Glomerular endothelial cell (primary cell): ENCODE data around the gene ZNF653. TPM values are rescaled to one million over a fixed set of nuclear protein-coding genes. Genes with fewer than 3 reads are reported as not detected.
A peak's percentile ranks its signal among the peaks of the same experiment; 100 is the strongest.
"Not testable (repeated sequence)": the region's sequence is repeated elsewhere in the genome, so short reads cannot be mapped to it uniquely, and the experiment has no call there.

Source experiments
- DNase-seq: peaks from one replicate; pipeline ENCODE4 v3.0.0-alpha.2; 2011; ENCODE audit warnings: low read depth, low spot score; ENCODE audit errors: extremely low read depth
- total RNA-seq: library from RNA; depleted of rRNA; stranded (reverse); fragments of >200 nt; gene quantifications from 2 replicates; pipeline ENCODE4 v1.2.3, GENCODE V29; 2015

Gene ZNF653
- total RNA-seq, 1 donor from 2014 or later: 9.6 TPM

GRCh38 chr19:11437955-11438354 lies 67.7 kb downstream of the ZNF653 start:
- DNase-seq: no peak

GRCh38 chr19:11435833-11436313 lies 69.8 kb downstream of the ZNF653 start:
- DNase-seq: no peak

- peak; percentile 97 for DNase-seq
Measured at GRCh38 chr19:11435057-11435832, 70.4 kb downstream of the ZNF653 start, which contains the start of the genes ODAD3 and PRKCSH. TSS of gene ODAD3 (minus strand) at chr19:11435121. CDS start at chr19:11435016, 105 bp downstream. TSS of gene PRKCSH (plus strand) at chr19:11435635. CDS start at chr19:11436118, 483 bp downstream.

GRCh38 chr19:11434703-11435056 lies 71.0 kb downstream of the ZNF653 start:
- DNase-seq: no peak

- not testable (repeated sequence) for DNase-seq
Measured at GRCh38 chr19:11433526-11433925, 72.1 kb downstream of the ZNF653 start.

Other genes with a start within 250 kb of the ZNF653 start
- 188 and 342 TPM in 2 replicates for gene DOCK6, start 243.3 kb downstream of the ZNF653 start, total RNA-seq
- not detected in 2 replicates for gene TSPAN16, start 209.7 kb downstream of the ZNF653 start, total RNA-seq
- gene RAB3D, start 166.2 kb downstream of the ZNF653 start, total RNA-seq: 53.6 and 56.6 TPM in 2 replicates
- gene TMEM205, start 159.6 kb downstream of the ZNF653 start, total RNA-seq: 142 and 244 TPM in 2 replicates
- gene CCDC159, start 159.3 kb downstream of the ZNF653 start, total RNA-seq: 21.0 and 31.7 TPM in 2 replicates
- 39.3 and 47.7 TPM in 2 replicates for gene PLPPR2, start 150.4 kb downstream of the ZNF653 start, total RNA-seq
- gene SWSAP1, start 131.2 kb downstream of the ZNF653 start, total RNA-seq: 1.1 and 4.1 TPM in 2 replicates
- gene EPOR, start 121.5 kb downstream of the ZNF653 start, total RNA-seq: 17.7 and 32.7 TPM in 2 replicates
- gene RGL3, start 86.5 kb downstream of the ZNF653 start, total RNA-seq: not detected in 2 replicates
- 0.06 and 1.4 TPM in 2 replicates for gene ODAD3, start 70.7 kb downstream of the ZNF653 start, total RNA-seq
- gene PRKCSH, start 70.2 kb downstream of the ZNF653 start, total RNA-seq: 281 and 288 TPM in 2 replicates
- not detected in 2 replicates for gene ELAVL3, start 24.8 kb downstream of the ZNF653 start, total RNA-seq
- 24.9 and 25.3 TPM in 2 replicates for gene ECSIT, start 23.3 kb upstream of the ZNF653 start, total RNA-seq
- gene CNN1, start 33.0 kb upstream of the ZNF653 start, total RNA-seq: 11.7 and 13.4 TPM in 2 replicates
- 33.8 and 46.7 TPM in 2 replicates for gene ELOF1, start 53.4 kb upstream of the ZNF653 start, total RNA-seq
- gene ACP5, start 71.8 kb upstream of the ZNF653 start, total RNA-seq: 1.6 and 1.9 TPM in 2 replicates
- 10.2 and 10.4 TPM in 2 replicates for gene ZNF627, start 91.6 kb upstream of the ZNF653 start, total RNA-seq
- 3.4 and 5.9 TPM in 2 replicates for gene ZNF823, start 233.1 kb upstream of the ZNF653 start, total RNA-seq